HG02642 (cell line): ENCODE measurements around the gene DENND10.

Source experiments
- ATAC-seq: cut with Tn5 transposase; IDR thresholded peaks from one replicate; pipeline ENCODE4 v1.9.1; 2021; ENCODE audit warnings: mild to moderate bottlenecking; ENCODE audit not compliant: unreplicated experiment, poor library complexity

DENND10 gene, protein sequence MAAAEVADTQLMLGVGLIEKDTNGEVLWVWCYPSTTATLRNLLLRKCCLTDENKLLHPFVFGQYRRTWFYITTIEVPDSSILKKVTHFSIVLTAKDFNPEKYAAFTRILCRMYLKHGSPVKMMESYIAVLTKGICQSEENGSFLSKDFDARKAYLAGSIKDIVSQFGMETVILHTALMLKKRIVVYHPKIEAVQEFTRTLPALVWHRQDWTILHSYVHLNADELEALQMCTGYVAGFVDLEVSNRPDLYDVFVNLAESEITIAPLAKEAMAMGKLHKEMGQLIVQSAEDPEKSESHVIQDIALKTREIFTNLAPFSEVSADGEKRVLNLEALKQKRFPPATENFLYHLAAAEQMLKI

DNA sequence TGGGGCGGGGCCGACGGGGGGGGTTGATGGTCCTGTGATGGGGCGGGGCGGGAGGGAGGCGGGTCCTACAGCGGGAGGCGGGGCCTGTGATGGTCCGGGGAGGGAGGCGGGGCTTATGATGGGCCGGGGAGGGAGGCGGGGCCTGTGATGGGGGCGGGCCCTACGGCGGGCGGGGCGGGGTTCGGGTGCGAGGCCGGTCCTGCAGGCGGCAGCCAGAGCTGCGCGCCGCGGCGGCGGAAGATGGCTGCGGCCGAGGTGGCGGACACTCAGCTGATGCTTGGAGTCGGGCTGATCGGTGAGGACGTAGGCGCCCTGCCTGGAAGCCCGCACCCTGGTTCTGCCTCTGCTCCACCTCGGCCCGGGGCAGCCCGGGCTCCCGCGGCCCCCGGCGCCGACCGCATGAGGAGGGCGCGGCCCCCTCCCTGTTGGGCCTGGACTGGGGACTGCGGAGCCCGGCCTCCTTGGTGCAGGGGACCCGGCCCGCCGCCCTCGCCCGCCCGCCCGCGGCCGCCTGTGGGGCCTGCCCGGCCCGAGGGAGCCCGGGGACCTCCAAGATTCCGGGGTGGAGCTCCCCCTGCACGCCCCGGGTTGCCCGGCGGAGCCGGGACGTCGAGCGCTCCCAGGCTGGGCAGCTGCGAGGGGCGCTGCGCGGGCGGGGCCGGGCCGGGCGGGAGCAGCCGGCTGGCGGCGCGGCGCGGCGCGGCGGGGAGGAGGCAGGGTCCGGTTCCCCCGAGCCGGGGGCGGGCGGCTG lies at the start of gene DENND10:
TSS of gene DENND10 (plus strand) at position 211 of the 751 bp plus-strand sequence. CDS start at position 241, 30 bp downstream.
- ATAC-seq, result peak; percentile 86

DNA sequence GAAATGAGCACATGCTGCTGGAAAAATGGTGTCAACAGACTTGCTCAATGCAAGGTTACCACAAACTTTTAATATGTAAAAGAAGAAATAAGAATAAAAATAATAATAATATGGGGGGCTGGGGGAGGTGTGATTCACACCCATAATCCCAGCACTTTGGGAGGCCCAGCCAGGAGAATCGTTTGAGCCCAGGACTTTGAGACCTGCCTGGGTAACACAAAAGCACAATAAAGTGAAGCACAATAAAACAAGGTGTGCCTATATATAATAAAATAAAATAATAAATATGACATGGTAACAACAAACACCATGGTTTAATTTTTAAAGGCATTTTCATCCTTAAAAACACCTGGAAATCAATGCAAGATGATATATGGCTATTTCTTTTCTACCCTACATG lies 48.4 kb upstream of the DENND10 start:
- ATAC-seq, result no peak

GRCh38 chr10:119058010-119058409 lies 45.9 kb upstream of the DENND10 start:
- no peak for ATAC-seq

DNA sequence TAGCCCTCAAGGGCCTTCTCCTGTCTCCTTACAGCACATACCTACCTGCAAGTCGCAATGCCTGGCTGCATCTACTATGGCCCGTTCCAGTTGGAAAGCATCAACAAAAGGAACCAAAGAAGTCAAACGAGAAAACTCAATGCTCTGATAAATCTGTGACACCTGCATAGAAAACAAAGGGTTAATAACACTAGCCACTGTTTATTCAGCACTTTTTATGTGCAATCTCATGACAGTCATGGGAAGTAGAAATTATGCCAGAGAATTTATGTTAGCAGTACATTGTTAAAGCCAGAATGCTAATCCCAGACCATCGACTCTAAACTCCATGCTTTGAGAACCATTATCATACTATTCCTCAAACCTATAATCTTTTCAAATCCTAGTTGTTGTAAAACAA lies 44.4 kb upstream of the DENND10 start:
- ATAC-seq, result no peak

DNA sequence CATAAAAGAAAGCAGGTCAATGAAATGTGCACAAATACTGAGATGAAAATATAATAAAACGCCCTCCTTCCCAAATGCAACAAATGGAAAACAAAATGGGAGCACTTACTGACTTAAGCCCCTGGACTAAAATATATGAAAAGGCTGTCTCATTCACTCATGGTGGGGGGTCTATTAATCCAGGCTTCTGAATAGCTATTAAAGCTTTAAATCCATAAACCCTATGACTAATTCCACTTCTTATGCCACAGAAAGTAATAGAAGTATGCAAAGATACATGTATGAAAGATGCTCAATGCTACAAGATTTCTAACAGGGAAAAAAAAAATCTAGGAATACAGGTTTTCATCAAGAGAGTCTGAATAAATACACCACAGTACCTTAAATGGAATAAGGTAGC lies 43.8 kb upstream of the DENND10 start:
- ATAC-seq, result no peak

- no peak for ATAC-seq
These were observed 42.6 kb upstream of the DENND10 start for GRCh38 chr10:119061352-119061751.

DNA sequence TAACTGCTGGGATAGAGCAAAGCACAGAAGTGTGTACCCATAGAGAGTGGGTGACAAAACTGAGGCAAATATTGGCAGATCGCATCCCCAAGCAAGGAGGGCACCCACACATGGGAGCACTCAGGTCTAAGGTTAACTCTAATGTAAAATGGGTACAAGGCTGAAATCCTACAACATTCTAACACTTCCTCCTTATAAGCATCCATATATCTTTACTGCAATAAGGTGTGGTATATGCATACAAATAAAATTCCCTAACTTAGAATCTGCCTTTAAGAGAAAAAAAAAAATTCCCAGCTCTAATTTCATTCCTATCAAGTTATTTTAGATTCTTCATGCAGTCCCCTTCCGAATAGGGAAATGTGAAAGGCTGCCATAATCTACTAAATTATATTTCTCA lies 42.0 kb upstream of the DENND10 start:
- ATAC-seq, result no peak

GRCh38 chr10:119070395-119071165 lies 33.3 kb upstream of the DENND10 start:
- ATAC-seq, result no peak

DNA sequence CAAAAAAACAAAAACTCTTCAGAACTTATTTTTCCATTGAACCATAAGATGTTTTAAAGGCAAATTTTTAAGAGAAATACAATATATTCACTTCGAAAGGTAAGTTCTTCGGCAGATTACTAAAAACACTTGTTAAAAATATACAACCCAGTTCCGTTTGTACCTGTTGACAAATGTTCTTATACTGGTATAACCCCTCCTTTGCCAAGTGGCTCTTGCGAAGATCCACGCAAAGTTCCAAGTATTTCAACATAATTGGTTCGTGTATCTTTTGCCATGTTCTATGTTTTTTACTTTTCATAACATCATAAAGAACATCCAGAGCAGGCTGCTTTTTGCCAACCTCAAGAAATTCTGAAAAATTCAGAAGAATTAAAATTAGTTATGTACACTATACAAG lies 30.3 kb upstream of the DENND10 start:
- no peak for ATAC-seq

GRCh38 chr10:119078422-119079179 lies 25.3 kb upstream of the DENND10 start:
- ATAC-seq, result no peak

GRCh38 chr10:119079599-119080520 lies 24.1 kb upstream of the DENND10 start:
- ATAC-seq, result peak; percentile 66

DNA sequence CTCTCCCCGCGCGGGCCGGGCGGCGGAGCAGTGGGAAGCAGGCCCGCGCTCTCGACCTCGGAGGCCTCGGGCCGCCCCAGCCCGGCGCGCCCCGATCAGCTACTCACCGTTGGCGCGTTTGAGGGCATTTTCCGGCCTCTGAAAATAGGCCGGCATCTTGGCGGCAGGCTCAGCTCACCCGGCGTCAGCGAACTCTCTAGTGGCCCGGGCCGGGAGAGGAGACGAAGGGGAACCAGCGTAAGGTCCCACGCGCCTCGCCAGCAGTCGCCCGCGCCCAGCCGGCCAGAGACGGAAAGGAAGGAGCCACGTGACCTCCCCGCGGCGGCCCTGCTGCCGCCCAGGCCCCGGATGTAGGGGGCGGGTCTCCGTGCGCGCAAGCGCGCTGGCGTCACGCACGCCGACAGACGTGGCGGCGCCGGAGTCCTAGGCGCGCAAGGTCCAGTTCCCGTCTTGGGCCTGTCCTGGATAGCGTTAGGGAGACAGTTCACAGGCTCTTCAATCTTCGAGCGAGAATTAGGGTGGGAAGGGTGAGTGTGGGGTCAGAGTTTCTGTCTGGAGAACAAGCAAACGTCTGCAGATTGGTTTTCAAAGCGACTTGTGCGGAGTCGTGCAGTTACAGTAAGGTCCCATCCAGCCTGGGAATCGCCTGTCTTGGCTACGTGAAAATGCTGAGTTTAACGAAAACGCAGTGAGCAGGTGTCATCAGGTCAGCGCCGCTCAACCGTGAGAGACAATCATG lies 23.2 kb upstream of the DENND10 start, which contains the start of gene EIF3A:
TSS of gene EIF3A (minus strand) at position 297 of the 739 bp plus-strand sequence. CDS start at position 156, 141 bp downstream.
- ATAC-seq, result peak; percentile 85

- no peak for ATAC-seq
These were observed 19.0 kb upstream of the DENND10 start for GRCh38 chr10:119084896-119085295.

- no peak for ATAC-seq
These were observed 16.5 kb upstream of the DENND10 start for GRCh38 chr10:119087271-119087882.

DNA sequence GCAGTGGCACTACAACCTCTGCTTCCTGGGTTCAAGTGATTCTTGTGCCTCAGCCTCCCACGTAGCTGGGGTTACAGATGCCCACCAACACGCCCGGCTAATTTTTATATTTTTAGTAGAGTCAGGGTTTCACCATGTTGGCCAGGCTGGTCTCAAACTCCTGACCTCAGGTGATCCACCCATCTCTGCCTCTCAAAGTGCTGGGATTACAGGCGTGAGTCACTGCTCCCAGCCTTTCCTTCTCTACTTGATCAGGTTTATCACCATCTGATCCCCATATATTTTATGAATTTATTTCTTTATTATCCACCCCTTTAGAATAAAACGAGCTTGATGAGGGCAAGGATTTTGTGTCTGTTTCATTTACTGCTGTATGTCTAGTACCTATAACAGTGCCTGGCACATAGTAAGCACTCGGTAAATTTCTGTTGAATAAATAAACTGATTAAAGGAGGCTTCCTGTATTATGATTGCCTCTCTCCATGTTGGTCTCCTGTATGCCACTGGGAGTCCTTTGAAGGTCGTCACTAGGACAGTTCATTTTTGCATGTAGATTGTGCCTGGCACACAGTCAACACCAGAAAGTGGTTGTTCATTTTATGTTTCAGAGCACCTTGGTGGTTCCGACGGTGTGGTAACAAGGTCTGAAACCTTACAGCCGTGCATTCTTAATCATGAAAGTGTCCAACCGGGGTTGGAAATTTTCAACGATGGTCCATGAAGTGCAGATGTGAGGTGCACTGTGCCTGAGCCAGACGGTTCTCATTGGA lies 13.7 kb upstream of the DENND10 start:
- no peak for ATAC-seq

- ATAC-seq, result no peak
These were observed 12.9 kb upstream of the DENND10 start for GRCh38 chr10:119090968-119091367.

DNA sequence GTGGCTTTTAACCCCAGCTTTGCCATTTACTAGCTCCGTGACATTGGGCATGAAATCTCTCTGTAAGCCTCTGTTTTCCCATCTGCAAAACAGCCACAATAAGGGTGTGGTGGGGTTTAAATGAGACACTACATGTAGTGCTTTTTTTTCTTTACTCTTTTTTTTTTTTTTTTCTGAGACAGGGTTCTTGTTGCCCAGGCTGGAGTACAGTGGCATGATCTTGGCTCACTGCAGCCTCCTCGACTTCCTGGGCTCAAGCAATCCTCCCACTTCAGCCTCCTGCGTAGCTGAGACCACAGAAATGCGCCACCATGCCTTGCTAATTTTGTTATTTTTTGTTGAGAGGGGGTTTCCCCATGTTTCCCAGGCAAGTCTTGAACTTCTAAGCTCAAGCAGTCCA lies 8.3 kb upstream of the DENND10 start:
- ATAC-seq, result no peak
